Stimulated activated CD8-positive, alpha-beta memory T cell treated with anti-CD3 and anti-CD28 coated beads, Interleukin-4, amount 100 ng/mL, for 1 hour (primary cell): ENCODE measurements around the gene MYCL.

Source experiments
- DNase-seq, 2 donors: peaks; one replicate each; pipeline ENCODE4 v3.0.0-alpha.2; 2020; ENCODE audit warnings: low read depth in 2 of 2, low spot score in 1 of 2

Gene MYCL, protein sequence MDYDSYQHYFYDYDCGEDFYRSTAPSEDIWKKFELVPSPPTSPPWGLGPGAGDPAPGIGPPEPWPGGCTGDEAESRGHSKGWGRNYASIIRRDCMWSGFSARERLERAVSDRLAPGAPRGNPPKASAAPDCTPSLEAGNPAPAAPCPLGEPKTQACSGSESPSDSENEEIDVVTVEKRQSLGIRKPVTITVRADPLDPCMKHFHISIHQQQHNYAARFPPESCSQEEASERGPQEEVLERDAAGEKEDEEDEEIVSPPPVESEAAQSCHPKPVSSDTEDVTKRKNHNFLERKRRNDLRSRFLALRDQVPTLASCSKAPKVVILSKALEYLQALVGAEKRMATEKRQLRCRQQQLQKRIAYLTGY

DNA sequence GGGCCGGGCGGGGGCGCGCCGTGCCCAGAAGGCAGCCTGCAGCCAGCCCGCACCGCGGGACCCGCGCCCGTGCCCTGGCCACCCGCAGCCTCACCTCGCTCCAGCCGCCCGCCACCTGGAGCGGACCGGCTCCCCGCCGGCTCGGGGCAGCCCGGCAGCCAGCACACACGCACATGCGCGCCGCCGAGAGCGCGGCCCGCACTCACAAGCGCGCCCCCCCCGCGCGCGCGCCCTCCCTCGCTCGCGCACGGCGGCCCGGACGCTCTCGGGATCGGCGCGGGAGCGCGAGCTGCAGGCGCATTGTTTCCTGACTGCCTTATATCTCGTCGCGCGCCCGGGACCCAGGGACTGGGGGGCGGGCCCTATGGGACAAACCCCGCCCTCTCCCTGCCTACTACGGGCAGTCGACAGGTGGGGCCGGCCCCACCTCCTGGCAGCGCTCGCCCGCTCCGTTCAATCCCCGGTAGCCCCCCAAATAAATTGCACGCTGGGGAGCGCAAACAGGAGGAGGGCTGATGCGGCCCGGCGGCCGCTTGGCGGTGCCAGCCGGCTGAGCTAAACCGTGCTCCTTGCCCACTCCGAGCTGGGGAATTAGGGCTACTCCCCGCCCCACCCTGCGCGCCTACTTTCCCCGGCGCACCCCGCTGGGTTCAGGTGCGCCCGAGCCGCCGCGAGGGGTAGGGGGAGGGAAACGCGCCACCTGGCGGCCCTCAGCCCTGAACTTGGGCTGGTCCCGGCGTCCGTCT is at the start of gene MYCL:
MYCL (minus strand) TSS at position 204 of the 746 bp plus-strand sequence. CDS start 483 bp downstream, outside the sequence.
- DNase-seq: peak in 1 of 2 donors; percentile 30

DNA sequence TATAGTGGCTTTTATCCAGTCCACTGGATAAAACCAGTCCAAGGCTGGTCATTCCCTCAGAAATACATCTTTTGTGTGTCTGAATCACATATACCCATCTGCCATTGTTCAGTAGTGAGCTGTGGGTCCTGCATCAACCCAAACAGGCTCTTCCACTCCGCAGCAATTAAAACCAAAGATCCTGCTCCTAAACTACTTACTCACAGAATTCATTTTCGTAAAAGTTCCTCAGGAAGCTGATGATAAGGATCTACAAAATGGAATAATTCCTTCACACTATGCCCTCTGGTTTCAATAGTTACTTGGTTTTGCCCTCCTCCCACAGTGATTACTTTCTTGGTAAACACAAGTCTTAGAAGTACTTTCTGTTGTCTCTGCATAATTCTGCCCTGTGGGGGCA is 48.2 kb upstream of the MYCL start:
- no peak for DNase-seq

DNA sequence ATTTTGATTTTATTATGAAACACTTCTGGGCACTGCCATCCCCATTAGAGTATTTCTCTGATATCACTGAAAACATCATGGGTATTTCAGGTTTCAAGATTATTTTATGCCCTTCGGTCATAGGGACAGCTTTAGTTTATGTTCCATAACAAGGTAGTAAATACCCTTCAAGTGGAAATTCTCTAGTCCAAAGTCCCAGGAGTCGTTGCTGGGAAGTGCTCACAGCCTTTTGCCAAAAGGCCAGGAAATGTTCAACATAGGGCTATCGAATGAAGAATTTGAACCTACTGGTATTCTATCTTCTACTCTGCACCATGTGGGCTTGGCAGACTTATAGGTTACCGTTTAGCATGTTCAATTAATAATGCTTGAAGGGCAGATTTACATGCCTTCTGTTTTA is 45.5 kb upstream of the MYCL start:
- DNase-seq: no peak

DNA sequence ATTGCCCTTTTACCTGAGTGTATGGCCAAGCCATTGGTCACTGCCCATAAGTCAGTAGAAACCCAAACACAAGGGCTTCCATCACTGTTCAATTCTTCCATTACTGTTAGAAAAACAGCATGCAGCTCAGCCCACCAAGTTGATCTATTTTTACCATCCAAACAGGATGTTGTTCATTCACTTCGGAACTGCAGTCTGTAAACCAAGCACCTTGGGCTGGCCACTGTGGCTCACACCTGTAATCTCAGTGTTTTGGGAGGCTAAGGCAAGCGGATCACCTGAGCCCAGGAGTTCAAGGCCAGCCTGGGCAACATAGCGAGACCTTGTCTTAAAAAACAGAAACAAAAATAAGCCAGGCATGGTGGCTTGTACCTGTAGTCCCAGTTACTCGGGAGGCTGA is 44.5 kb upstream of the MYCL start:
- no peak for DNase-seq

DNA sequence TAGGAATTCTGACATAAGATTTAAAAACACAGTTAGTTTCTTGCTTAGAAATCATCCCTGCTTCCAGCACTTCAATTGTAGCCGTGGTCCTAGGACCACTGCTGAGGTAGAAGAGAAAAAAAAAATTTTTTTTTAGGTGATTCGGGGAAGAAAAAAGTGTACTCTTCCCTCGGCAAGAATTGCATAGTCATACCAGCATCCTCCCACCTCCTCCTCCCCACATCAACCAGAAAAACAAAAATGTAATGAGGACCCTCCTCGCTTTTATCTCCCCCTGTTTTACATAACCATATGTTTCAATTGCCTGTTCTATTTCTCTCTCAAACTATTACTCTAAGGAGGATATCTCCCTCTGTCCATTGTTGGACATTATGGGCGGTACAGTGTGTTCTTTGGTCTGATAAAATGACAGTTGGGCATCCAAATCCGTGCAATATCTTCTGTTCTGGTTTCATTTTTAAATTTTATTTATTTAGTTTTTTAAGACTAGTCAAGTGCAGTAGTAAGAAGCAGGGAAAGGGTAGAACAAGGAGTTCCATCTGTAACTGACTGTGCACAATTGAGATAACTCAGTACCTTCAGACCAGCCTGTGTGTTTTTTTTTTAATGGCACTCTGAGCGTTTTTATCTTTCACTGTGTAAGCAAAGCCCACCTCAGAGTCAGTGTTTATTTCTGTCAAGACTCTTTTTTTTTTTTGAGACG is 42.8 kb upstream of the MYCL start:
- no peak for DNase-seq

DNA sequence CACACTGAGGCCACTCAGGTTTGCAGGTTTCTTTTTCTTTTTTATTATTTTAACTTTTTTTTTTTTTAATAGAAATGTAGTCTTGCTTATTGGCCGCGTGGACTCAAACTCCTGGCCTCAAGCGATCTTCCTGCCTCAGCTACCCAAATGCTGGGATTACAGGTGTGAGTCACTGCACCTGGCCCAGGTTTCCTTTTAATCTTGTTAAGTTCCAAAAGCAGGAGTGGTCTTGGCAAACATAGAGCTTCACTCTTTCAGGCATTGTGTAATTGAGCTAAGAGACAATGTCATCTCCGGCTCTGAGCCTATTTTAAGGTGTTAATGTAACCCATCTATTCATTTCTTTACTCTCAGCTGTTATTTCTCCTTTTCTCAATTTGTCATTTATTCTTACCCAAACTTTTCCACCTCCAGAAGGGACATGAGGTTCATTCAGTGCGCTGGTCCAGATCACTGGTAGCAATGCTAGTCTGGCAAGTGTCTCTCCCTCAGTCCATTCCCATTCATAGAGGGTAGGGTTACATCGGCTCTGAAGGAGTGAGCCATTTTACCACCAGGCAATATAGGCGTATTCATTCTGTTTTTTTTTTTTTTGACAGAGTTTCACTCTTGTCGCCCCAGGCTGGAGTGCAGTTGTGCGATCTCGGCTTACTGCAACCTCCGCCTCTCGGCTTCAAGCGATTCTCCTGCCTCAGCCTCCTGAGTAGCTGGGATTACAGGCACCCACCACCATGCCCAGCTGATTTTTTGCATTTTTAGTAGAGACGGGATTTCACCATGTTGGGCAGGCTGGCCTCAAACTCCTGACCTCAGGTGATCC is 42.0 kb upstream of the MYCL start:
- no peak for DNase-seq

DNA sequence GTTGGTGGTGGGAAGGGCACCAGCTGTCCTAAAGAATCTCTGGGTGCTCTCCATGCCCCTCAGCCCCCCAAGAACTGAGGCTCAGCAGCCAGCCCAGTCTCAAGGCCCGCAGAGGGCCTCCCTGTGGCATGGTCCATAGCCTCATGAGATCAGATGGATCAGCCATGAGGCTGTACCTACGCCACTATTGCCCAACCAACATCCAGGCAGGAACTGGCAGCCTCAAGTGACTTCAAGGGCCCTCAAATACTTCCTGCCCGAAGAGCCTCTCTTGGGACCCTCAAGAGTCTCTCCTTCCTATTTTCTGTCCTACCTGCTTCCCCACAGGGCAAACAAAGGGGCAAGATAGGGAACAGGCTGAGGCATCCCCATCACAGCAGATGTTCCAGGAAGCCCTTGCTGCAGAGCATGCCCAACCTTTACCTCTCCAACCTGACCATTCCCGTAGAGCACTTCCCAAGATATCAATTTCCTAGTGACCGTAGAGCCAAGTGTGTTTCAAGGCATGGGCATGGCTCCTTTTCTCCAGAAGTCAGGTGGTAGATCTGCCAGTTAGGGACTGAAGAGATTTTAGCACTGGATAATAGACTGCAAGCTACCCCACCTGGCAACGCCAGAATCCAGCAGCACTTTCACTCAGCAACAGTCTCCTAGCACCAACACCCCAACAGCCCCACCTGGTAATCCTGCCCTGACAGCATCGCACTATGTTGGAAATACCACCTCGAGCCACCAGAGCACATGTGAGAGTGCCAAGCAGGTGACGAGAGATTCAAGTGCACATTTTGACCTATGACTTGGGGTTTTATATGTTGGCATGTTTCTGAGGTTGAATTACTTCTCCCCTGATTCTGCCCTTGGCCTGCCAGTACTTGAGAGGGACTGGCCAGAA is 39.5 kb upstream of the MYCL start:
- no peak for DNase-seq

DNA sequence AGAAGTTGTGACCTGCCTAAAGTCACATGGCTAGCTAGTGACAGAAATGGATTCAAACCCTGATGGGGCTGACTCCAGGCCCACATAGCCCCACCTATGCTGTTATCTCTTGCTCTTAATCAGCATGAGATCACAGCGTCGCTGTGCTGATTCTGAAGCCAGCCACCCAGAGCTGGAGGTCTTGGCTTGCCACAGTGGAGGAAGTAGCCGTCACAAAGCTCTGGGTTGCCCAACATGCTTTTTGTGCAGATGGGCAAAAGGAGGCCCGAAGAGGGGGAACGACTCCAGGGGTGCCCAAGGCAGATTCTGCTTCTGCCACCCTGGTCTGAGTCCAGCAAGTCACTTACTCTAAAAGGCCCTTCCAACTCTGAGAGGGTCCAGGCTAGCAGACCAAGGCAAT is 38.5 kb upstream of the MYCL start:
- DNase-seq: no peak

DNA sequence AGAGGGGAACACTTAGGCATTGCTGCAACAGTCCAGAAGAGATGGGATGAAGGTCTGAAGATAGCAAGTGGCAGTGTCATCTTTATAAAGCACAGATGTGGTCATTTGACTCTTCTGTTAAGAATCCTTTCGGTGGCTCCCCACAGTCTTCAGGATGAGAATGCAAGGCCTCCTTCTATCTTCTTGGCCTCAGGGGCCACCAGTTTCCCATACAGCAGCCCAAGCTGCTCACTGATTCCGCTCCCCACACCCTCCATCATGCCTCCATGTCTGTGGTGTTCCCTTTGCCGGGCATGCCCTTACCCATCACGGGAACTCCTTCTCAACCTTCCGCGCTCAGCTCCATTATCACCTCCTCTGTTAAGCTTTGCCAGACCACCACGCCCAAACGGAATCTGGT is 37.1 kb upstream of the MYCL start:
- DNase-seq: no peak

DNA sequence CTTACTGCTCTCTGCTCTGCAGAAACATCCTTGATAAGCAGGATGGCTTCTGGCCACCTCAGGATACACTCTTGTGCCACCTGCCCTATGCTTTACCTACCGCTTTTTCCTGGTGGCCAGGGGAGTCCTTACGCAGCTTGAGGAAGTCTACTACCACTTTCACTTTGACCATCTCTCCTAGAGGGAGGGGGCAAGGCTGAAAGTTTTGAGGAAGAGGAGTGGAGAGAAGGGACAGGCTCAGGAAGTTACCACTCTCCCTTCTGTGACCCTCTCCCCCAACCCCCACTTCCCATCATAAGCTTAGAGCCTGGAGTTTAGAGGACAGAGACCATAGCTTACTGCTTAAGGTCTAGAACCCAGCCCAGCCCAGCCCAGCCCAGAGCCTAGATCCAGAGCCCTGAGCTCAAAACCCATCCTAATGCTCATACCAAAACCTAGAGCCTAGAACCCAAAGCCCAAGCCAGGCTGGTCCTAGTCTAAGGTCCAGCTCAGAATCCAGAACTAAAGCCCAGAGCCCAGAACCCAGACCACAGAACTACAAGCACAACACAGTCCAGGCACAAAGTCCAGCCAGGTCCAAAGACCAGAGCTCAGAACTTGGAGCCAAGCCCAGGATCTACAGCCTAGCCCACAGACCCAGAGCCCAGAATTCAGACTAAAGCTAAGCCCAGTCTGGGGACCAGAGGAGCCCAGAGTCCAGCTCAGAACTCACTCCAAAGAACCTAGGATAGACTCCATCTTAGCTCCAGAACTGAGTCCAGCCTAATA is 35.2 kb upstream of the MYCL start:
- no peak for DNase-seq

DNA sequence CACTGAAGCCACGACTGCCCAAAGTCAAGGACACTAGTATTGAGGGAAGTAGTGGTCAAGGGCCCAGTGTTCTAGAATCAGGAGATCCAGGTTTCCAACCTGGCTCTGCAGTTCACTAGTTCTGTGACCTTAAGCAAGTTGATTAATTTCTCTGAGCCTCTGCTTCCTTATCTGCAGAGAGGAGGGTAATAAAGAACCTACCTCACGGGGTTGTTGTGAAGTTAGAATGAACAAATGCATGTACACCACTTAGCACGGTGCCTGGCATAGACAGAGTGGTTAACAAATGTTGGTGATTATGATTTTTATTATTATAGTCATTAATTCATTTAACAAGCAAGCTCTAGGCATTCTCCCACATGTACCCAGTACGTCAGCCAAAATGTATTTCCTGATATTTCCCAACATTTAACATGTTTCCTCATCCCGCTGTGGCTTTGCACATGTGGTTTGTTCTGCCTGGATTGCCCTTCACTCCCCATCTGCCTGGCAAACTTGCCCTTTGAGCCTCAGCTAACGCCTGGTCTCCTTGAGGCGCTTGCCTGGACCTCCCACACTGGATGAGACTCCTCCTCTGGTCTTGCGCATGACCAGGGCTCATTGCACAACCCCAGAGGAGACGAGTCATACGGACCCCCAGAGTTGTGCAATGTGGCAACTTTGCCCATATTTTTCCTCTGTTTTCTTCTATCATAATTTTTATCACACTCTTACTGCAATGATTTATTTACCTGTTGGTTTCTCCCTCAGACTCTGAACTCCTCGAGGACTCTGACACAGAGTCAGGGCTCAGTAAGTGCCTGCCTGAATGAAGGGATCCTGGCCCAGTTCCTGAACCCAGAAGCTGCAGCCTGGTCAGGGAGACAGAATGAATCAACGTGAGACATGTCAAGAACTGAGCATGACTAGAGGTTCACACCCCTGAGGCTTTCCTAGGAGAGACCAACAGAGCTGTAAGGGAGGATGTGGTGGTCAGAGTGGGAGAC is 32.5 kb upstream of the MYCL start:
- no peak for DNase-seq

DNA sequence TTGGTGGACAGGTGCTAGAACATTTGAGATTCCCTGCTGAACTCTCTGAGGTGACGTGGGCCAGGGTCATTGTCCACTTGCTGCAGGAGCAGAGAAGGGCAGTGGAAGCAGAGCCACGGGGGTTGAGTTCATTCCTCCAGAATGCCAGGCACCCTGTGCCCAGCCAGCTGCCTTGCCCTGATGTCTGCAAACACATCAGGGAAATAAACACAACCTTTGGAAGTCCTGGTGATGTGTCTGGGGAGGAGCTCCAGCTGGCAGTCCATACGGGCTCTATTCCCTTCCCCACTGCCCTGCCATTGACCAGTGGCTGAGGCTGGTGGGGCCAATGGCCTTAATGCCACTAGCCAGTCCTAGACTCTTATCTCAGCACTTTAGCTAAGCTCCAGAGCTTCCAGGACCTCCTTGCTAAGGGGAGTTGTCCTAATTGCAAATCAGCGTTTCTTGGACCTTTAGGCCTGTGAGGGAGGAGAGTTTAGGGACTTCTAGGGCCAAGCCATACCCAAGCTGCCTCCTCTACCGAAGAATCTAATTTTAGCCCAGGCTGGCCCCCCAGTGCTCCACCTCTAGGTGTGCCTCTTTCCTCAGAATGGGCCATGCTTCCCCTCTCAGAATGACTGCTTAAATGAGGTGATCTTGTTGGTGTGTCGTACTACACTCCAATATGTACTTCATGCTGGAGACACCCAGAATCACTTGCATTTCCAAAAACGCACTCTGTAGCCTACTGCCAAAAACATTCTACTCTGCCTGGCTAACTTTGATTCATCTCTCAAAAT is 27.3 kb upstream of the MYCL start:
- DNase-seq: no peak

DNA sequence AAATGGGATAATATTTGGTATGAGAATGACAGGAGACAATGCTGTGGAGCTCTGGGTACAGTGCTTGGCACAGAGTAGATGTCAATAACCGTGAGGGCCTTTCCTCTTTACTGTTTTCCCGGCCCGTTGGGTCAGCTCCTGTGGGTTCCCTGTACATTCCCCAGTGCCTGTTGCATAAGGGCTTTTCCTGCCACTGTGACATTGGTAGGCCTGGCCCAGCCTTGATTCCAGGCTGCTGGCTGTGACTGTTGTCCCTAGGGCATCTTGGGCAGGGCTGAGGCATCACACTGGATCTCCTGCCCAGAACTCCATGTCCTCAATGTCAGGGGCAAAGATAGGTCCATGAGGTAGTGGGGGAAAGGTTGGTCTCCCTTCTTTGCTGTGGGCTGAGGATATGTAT is 25.8 kb upstream of the MYCL start:
- DNase-seq: no peak

DNA sequence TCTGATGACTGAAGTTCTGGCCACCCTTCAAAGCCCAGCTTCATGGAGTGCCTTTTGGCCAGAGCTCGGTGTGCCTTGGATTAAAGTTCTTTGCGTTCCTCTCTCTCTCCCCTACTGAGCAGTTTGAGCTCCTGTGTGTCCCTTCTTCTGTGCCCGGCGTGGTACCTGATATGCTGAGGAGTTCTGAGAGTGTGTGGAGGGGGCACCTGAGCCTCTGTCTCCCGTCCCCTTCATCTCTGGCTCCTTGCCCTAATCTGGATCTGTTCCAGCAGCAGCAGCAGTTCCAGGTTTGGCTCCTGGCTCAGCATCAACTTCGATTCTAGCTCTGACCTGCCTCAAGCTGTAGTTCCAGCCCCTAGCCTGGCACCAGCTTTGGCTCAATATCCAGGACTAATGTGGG is 25.1 kb upstream of the MYCL start:
- no peak for DNase-seq

DNA sequence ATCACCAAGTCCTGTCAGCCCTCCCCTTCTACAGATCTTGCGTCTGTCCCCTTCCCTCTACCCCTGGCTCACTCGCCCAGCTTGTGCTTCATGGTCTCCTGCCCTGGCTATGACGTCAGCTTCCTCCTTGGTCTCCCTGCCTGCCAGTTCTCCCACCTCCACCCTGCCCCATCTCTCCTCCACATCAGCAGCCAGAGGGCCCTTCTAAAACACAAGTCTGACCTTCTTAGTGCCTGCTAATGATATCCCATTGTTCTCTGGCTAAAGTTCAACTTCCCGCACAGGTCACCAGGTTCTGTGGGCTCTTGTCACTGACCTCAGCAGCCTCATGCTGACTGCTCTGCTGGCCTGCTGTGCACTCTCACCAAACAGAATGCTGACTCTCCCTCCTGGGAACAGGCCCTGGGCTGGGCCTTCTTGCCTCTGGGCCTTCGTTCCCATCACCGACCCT is 24.7 kb upstream of the MYCL start:
- no peak for DNase-seq

DNA sequence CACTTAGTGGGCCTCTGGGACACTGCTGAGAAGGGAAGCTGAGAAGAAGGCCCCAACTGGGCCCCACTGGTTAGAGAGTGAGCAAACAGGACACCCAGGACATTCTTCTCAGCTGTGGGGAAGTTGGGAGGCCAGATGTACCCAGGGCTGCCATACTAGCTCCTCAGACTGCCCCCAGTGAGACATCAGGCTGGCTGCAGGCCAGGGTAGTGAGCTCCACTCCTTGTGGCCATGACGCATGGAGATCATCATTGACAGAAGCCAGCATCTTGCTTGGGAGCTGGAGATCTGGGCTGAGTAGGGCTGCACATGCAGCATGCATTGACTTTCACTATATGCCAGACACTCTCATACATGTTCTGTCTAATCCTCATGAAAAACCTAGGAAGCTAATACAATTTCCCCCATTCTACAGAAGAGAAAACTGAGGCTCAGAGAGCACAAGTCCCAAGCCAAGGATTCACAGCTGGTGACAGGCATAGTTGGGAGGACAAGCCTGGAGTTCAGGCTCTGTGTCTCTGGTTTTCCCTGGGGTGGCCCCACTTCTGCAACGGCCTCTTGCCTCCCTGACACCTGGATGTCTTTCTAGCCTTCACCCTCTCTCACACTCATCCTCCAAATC is 24.1 kb upstream of the MYCL start:
- DNase-seq: no peak

DNA sequence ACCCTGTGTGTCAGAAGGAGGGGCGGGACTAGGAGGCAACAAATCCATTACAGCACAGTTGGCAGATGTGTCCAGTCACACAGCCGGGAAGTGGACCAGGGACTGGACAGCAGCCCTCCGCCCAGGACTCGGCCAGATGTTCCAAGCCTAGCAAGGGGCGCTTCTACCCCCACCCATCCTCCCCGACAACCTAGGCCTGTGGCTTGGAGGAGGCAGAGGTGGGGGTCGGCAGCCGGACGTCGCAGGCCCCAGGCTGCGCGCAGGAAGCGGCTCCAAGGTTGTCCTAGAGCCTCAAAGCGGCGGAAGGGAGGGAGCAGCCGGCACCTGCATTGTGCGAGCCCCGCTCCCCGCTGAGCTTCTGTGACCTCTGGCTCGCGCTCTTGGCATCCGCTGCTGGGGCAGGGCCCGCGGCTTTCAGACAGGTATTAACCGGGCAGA is 20.6 kb upstream of the MYCL start:
- DNase-seq: no peak
